ACC112 (cell line): ENCODE measurements around the gene PAH.

ENCODE experiments used
- H2AFZ ChIP-seq: fragments of 200-600 bp; sonication (generic); one replicate; pipeline ENCODE4 v1.6.0; 2017; ENCODE audit warnings: antibody characterized with exemption, low read length; ENCODE audit not compliant: unreplicated experiment
- H3K27ac ChIP-seq: fragments of 200-600 bp; sonication (generic); 2 replicates; pipeline ENCODE4 v1.5.1; 2014; ENCODE audit warnings: low read depth, mild to moderate bottlenecking, antibody characterized with exemption, low read length, moderate library complexity
- H3K27me3 ChIP-seq: fragments of 200-600 bp; sonication (generic); 2 replicates; pipeline ENCODE4 v1.6.1; 2014; ENCODE audit warnings: mild to moderate bottlenecking, antibody characterized with exemption, low read length, moderate library complexity, mixed read lengths; ENCODE audit not compliant: insufficient read depth
- H3K36me3 ChIP-seq: fragments of 200-600 bp; sonication (generic); 2 replicates; pipeline ENCODE4 v1.6.1; 2016; ENCODE audit warnings: mild to moderate bottlenecking, antibody characterized with exemption, low read length, moderate library complexity, mixed read lengths; ENCODE audit not compliant: insufficient read depth
- H3K4me1 ChIP-seq: fragments of 200-600 bp; sonication (generic); one replicate; pipeline ENCODE4 v1.6.1; 2016; ENCODE audit warnings: low read length, mixed read lengths; ENCODE audit not compliant: insufficient read depth, unreplicated experiment, control insufficient read depth
- H3K4me3 ChIP-seq: fragments of 200-600 bp; sonication (generic); 2 replicates; pipeline ENCODE4 v1.5.1; 2014; ENCODE audit warnings: mild to moderate bottlenecking, low read depth, low read length
- H3K79me2 ChIP-seq: fragments of 200-600 bp; sonication (generic); one replicate; pipeline ENCODE4 v1.6.0; 2016; ENCODE audit warnings: low read length; ENCODE audit not compliant: control insufficient read depth, unreplicated experiment, insufficient read depth

PAH gene

GRCh38 chr12:102799229-102799628 lies 117.8 kb downstream of the PAH start:
- no peaks in the 10 kb centered on the region for H3K4me1 ChIP-seq
- no peaks in the 10 kb centered on the region for H3K36me3 ChIP-seq
- H3K27me3 ChIP-seq: no peaks in the 10 kb centered on the region
- H3K4me3 ChIP-seq: no peak overlapping the region
- H2AFZ ChIP-seq: no peak overlapping the region
- no peaks in the 10 kb centered on the region for H3K79me2 ChIP-seq
- no peak overlapping the region for H3K27ac ChIP-seq

DNA sequence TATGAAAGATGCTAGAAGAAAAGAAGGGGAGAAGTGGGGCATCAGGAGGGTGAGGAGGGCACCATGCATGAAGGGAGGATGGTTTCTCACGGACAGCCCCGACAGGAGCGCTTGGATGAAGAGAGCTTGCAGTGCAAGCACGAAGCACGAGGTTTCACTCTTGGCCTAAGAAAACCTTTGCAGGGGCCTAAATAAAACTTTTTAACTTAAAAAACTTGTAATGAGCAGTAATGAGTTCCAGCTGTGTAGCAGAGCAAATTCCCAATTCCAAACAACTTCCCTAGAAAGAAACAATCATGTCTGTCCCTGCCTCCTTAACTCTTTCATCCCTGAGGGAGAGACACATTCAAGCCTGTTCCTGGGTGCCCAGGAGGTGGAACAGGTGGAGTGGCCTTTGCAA lies 119.5 kb downstream of the PAH start:
- no peak overlapping the region for H3K4me3 ChIP-seq
- no peaks in the 10 kb centered on the region for H3K4me1 ChIP-seq
- H3K27me3 ChIP-seq: no peaks in the 10 kb centered on the region
- no peak overlapping the region for H3K27ac ChIP-seq
- no peaks in the 10 kb centered on the region for H3K79me2 ChIP-seq
- H3K36me3 ChIP-seq: no peaks in the 10 kb centered on the region
- no peak overlapping the region for H2AFZ ChIP-seq

GRCh38 chr12:102793921-102794320 lies 123.1 kb downstream of the PAH start:
- Histone ChIP-seq H3K4me1 (no peaks in the 10 kb centered on the region), H3K4me3 (no peak overlapping the region), H3K27me3 (no peaks in the 10 kb centered on the region), H3K36me3 (no peaks in the 10 kb centered on the region), H3K79me2 (no peaks in the 10 kb centered on the region), H2AFZ (no peak overlapping the region), H3K27ac (no peak overlapping the region)
